Endothelial cell of umbilical vein (primary cell): ENCODE data around the gene SKI. TPM values are rescaled to one million over a fixed set of nuclear protein-coding genes. Genes with fewer than 3 reads are reported as not detected.

Source experiments
- BruUV-seq: library from RNA; stranded (reverse); fragments of 400-500 nt; replicated peaks from 2 replicates; lab custom pipeline; 2021; lab: Mats Ljungman, UMichigan
- CTCF ChIA-PET: fragments of 300-600, 350-600 bp; sonication (Branson Sonifier 250); formaldehyde crosslinking; loops from one replicate; lab custom pipeline; 2021; ENCODE audit warnings: antibody characterized with exemption, inconsistent platforms; lab: Charles Lee
- POLR2A ChIA-PET: fragments of 300-600, 350-600 bp; sonication (Branson Sonifier 250); formaldehyde crosslinking; loops from one replicate; lab custom pipeline; 2021; ENCODE audit warnings: antibody characterized with exemption, inconsistent platforms; lab: Charles Lee
- DNase-seq: peaks from one replicate; pipeline ENCODE4 v3.0.0-alpha.2; 2011; ENCODE audit warnings: low read depth, low spot score
- FAIRE-seq: peaks from 2 replicates; lab custom pipeline; 2011; peaks lifted over from hg19 to GRCh38; lab: Jason Lieb, UNC
- H2AFZ ChIP-seq: 2 replicates; pipeline ENCODE4 v1.6.0; 2012; ENCODE audit warnings: low read depth, low read length, control low read depth, inconsistent platforms
- H3K27ac ChIP-seq: 2 replicates; pipeline ENCODE4 v1.5.1; 2011; ENCODE audit warnings: low read depth, mild to moderate bottlenecking, control low read depth, low read length, moderate library complexity; ENCODE audit not compliant: insufficient read depth
- H3K27me3 ChIP-seq, 2 experiments: 2 replicates each; pipeline versions ENCODE4 v1.6.0 to v1.6.1; 2011; ENCODE audit warnings: low read length in 2 of 2, mixed read lengths in 1 of 2; ENCODE audit not compliant: control insufficient read depth in 2 of 2, insufficient read depth in 2 of 2
- H3K36me3 ChIP-seq, 2 experiments: 2 replicates in 1 of 2; 3 replicates in 1 of 2; pipeline ENCODE4 v1.5.1; 2011; ENCODE audit warnings: low read length in 2 of 2, mild to moderate bottlenecking in 1 of 2, moderate library complexity in 1 of 2; ENCODE audit not compliant: control insufficient read depth in 2 of 2, insufficient read depth in 2 of 2; ENCODE audit errors: extremely low read depth in 1 of 2
- H3K4me1 ChIP-seq: 3 replicates; pipeline ENCODE4 v1.5.1; 2011; ENCODE audit warnings: mild to moderate bottlenecking, low read length; ENCODE audit not compliant: control insufficient read depth, insufficient read depth; ENCODE audit errors: extremely low read depth
- H3K4me2 ChIP-seq: 2 replicates; pipeline ENCODE4 v1.6.1; 2011; ENCODE audit warnings: low read length, control low read depth, mixed read lengths; ENCODE audit not compliant: insufficient read depth
- H3K4me3 ChIP-seq, 3 experiments: fragments of 200-600 bp in 1 of 3; sonication (generic), shearing (Covaris generic) in 1 of 3; replicated peaks in 1 of 3; 2 replicates each; pipeline ENCODE4 v1.5.1; 2011 to 2016; ENCODE audit warnings: control low read depth in 3 of 3, low read length in 3 of 3, mild to moderate bottlenecking in 2 of 3, inconsistent platforms in 1 of 3, low read depth in 1 of 3, moderate library complexity in 1 of 3; ENCODE audit not compliant: insufficient read depth in 1 of 3
- H3K79me2 ChIP-seq: 2 replicates; pipeline ENCODE4 v1.6.0; 2012; ENCODE audit warnings: low read length, inconsistent platforms; ENCODE audit not compliant: control insufficient read depth, insufficient read depth
- H3K9ac ChIP-seq: replicated peaks from 2 replicates; pipeline ENCODE3; 2011; ENCODE audit warnings: low read length, control low read depth; ENCODE audit not compliant: insufficient read depth; ENCODE audit errors: extremely low read depth
- H3K9me1 ChIP-seq: replicated peaks from 3 replicates; pipeline ENCODE4 v1.6.0; 2011; ENCODE audit warnings: mild to moderate bottlenecking, low read length; ENCODE audit not compliant: control insufficient read depth, insufficient read depth; ENCODE audit errors: extremely low read depth
- H3K9me3 ChIP-seq: replicated peaks from 2 replicates; pipeline ENCODE4 v1.5.1; 2012; ENCODE audit warnings: low read length, inconsistent platforms; ENCODE audit not compliant: control insufficient read depth, insufficient read depth
- H4K20me1 ChIP-seq: replicated peaks from 2 replicates; pipeline ENCODE3; 2011; ENCODE audit warnings: mild to moderate bottlenecking, low read length; ENCODE audit not compliant: control insufficient read depth, insufficient read depth; ENCODE audit errors: extremely low read depth
- EZH2 ChIP-seq: IDR thresholded peaks from 2 replicates; pipeline ENCODE4 v1.6.1; 2012; ENCODE audit warnings: borderline replicate concordance, low read depth, mild to moderate bottlenecking, moderate library complexity, low read length, inconsistent platforms; ENCODE audit not compliant: severe bottlenecking
- FOS ChIP-seq: IDR thresholded peaks from 2 replicates; pipeline ENCODE4 v1.6.1; 2011; ENCODE audit warnings: mild to moderate bottlenecking, low read length, moderate library complexity, borderline replicate concordance; ENCODE audit not compliant: insufficient read depth
- GATA2 ChIP-seq: IDR thresholded peaks from 2 replicates; pipeline ENCODE4 v1.7.0; 2011; ENCODE audit warnings: low read depth, mild to moderate bottlenecking, moderate library complexity, mixed read lengths, low read length; ENCODE audit not compliant: insufficient read length, insufficient read depth
- JUN ChIP-seq: IDR thresholded peaks from 2 replicates; pipeline ENCODE4 v1.6.1; 2011; ENCODE audit warnings: borderline replicate concordance, low read depth; ENCODE audit not compliant: insufficient read length, insufficient read depth
- MYC ChIP-seq: IDR thresholded peaks from one replicate; pipeline ENCODE4 v1.6.1; 2011; ENCODE audit warnings: mild to moderate bottlenecking, low read depth, low read length
- POLR2A ChIP-seq: IDR thresholded peaks from 2 replicates; pipeline ENCODE4 v1.6.1; 2012; ENCODE audit warnings: low read depth, mild to moderate bottlenecking, control low read depth, low read length
- POLR2AphosphoS5 ChIP-seq: IDR thresholded peaks from 2 replicates; pipeline ENCODE4 v1.6.1; 2012; ENCODE audit warnings: low read depth, mild to moderate bottlenecking, control low read depth, low read length, moderate library complexity; ENCODE audit not compliant: insufficient read depth
- dilution Hi-C: fragments of 300-500 bp; cut with MboI; formaldehyde crosslinking; loops from one replicate; pipeline ENCODE4 v1.15.0; 2019; ENCODE audit warnings: low sequenced_read_pairs; ENCODE audit not compliant: extremely low pct_ligation_motif_present
- intact Hi-C: fragments of 100-400 bp; cut with micrococcal nuclease; formaldehyde crosslinking; loops from one replicate; pipeline ENCODE4 v1.10.0; 2022
- polyA plus RNA-seq, 4 experiments: library from polyadenylated mRNA; depleted of rRNA in 3 of 4; stranded (reverse) in 3 of 4; unstranded in 1 of 4; fragments of >200 nt; gene quantifications; 2 replicates each; pipeline versions ENCODE4 v1.2.1 to v1.2.3, GENCODE V29; 2011 to 2012; ENCODE audit warnings: missing spikeins in 1 of 4
- total RNA-seq: library from RNA; stranded (reverse); gene quantifications from 2 replicates; pipeline ENCODE4 v1.2.3, GENCODE V29; 2021
- TF ChIP-seq, protein P1 (sequence below), 2 donors: IDR thresholded peaks; 1 replicate in 1 of 2; 2 replicates in 1 of 2; pipeline ENCODE4 v1.5.1; 2011; ENCODE audit warnings: low read length in 2 of 2, mild to moderate bottlenecking in 2 of 2, moderate library complexity in 2 of 2, control low read depth in 1 of 2, inconsistent platforms in 1 of 2, low read depth in 1 of 2; ENCODE audit not compliant: insufficient read depth in 1 of 2; ENCODE audit errors: extremely low read depth in 1 of 2
- TF ChIP-seq, protein P2 (sequence below): IDR thresholded peaks from 2 replicates; pipeline ENCODE4 v1.6.1; 2011; ENCODE audit not compliant: insufficient read depth, insufficient read length

The SKI gene
- total and polyA plus RNA-seq, 2 donors (not counting 3 experiments of a cell fraction or from before 2014, with no cell fraction given) = 11.6 to 80.3 TPM

DNA sequence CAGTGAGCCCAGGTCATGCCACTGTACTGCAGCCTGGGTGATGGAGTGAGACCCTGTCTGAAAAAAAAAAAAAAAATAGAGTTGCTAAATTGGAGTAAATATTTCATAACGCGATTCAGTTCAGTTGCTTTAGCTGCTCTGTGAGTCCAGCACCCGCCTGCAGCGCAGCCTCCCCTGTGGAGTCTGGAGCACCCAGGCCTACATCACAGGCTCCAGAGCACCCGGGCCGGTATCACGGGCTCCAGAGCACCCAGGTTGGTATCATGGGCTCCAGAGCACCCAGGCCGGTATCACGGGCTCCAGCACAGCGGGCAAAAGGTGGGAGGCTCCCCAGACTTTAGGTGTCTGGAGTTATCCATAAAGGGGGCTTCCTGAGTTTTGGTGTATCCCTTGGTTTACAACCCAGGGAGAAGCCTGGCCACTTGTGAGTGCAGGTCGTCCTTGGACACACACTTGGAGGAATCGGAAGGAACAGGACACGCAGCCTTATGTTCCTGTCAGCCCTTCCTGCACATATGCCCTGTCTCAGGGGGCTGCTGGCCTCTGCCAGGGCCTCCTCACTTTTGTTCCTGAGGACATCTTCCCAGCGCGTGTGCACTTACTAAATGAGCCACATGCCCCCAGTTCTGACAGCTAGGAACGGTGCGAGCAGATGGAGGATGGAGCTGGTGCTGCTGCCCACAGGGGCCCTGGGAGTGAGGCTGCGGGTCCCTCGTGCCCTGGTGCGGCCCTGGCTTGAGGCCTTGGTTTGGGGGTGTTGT lies 25.1 kb downstream of the SKI start:
- Histone ChIP-seq H3K79me2 (peaks cover 91% of the 10 kb centered on the region), H3K36me3 (peaks cover 0 to 5% of the 10 kb centered on the region in 2 experiments), H2AFZ (no peak overlapping the region), H3K4me1 (peaks cover 8% of the 10 kb centered on the region), H3K4me3 (no peak overlapping the region), H4K20me1 (no peaks in the 10 kb centered on the region), H3K4me2 (no peak overlapping the region), H3K27me3 (no peaks in the 10 kb centered on the region), H3K9me3 (peaks cover 9% of the 10 kb centered on the region), H3K9ac (no peak overlapping the region), H3K9me1 (no peaks in the 10 kb centered on the region), H3K27ac (no peak overlapping the region)
- FAIRE-seq = no peak
- ChIA-PET POLR2A (no interaction called here), CTCF (no interaction called here)
- TF ChIP-seq EZH2 (no peak), POLR2AphosphoS5 (no peak), GATA2 (no peak), JUN (no peak), MYC (no peak), FOS (no peak), POLR2A (no peak)
- TF ChIP-seq, protein P1, sequence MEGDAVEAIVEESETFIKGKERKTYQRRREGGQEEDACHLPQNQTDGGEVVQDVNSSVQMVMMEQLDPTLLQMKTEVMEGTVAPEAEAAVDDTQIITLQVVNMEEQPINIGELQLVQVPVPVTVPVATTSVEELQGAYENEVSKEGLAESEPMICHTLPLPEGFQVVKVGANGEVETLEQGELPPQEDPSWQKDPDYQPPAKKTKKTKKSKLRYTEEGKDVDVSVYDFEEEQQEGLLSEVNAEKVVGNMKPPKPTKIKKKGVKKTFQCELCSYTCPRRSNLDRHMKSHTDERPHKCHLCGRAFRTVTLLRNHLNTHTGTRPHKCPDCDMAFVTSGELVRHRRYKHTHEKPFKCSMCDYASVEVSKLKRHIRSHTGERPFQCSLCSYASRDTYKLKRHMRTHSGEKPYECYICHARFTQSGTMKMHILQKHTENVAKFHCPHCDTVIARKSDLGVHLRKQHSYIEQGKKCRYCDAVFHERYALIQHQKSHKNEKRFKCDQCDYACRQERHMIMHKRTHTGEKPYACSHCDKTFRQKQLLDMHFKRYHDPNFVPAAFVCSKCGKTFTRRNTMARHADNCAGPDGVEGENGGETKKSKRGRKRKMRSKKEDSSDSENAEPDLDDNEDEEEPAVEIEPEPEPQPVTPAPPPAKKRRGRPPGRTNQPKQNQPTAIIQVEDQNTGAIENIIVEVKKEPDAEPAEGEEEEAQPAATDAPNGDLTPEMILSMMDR (IDR thresholded peaks at IDR 0.05; ENCODE audit: extremely low read depth in 1 of 2, insufficient read depth in 1 of 2, low read depth in 1 of 2, low read length in 2 of 2) = no peak
- TF ChIP-seq, protein P2, sequence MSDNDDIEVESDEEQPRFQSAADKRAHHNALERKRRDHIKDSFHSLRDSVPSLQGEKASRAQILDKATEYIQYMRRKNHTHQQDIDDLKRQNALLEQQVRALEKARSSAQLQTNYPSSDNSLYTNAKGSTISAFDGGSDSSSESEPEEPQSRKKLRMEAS = no peak
- no peak for DNase-seq
- no TSS peak for BruUV-seq
- intact Hi-C loops (no loop called here), dilution Hi-C loops (no loop called here)
